CD4-positive, alpha-beta T cell (primary cell): ENCODE measurements around the gene DVL2. TPM values are rescaled to one million over a fixed set of nuclear protein-coding genes. Genes with fewer than 3 reads are reported as not detected.

Experiments used
- ATAC-seq: fragments of 200-7000 bp; cut with Tn5 transposase; one replicate; pipeline ENCODE4 v1.10.0; 2022; ENCODE audit warnings: mild to moderate bottlenecking; ENCODE audit not compliant: poor library complexity
- CTCF ChIA-PET: fragments of 350-600 bp; sonication (Branson Sonifier 250); formaldehyde crosslinking; loops from one replicate; lab custom pipeline; 2021; ENCODE audit warnings: antibody characterized with exemption, inconsistent platforms; lab: Charles Lee
- POLR2A ChIA-PET: fragments of 350-600 bp; sonication (Branson Sonifier 250); formaldehyde crosslinking; loops from one replicate; lab custom pipeline; 2021; ENCODE audit warnings: antibody characterized with exemption, inconsistent platforms; lab: Charles Lee
- DNase-seq, 14 experiments: peaks; one replicate each; pipeline ENCODE4 v3.0.0-alpha.2; 2013 to 2020; ENCODE audit warnings: mixed read lengths in 2 of 14
- H3K27ac ChIP-seq, 2 donors: one replicate each; pipeline versions ENCODE4 v1.5.1 to v1.7.0; 2013; ENCODE audit warnings: low read length in 2 of 2, low read depth in 1 of 2, mild to moderate bottlenecking in 1 of 2
- H3K27me3 ChIP-seq, 2 experiments: 1 replicate in 1 of 2; 2 replicates in 1 of 2; pipeline versions ENCODE4 v1.6.1 to v1.7.0; 2013; ENCODE audit warnings: low read length in 2 of 2, control low read depth in 1 of 2, mild to moderate bottlenecking in 1 of 2, moderate library complexity in 1 of 2; ENCODE audit not compliant: insufficient read depth in 2 of 2, control insufficient read depth in 1 of 2
- H3K36me3 ChIP-seq: one replicate; pipeline ENCODE4 v1.6.1; 2013; ENCODE audit warnings: low read length, control low read depth; ENCODE audit not compliant: insufficient read depth
- H3K4me1 ChIP-seq: one replicate; pipeline ENCODE4 v1.6.1; 2013; ENCODE audit warnings: low read length, control low read depth; ENCODE audit not compliant: insufficient read depth
- H3K4me3 ChIP-seq: one replicate; pipeline ENCODE4 v1.5.1; 2013; ENCODE audit warnings: mild to moderate bottlenecking, low read length, moderate library complexity
- H3K9me3 ChIP-seq, 2 experiments: 1 replicate in 1 of 2; 2 replicates in 1 of 2; pipeline versions ENCODE4 v1.6.1 to v1.7.0; 2013; ENCODE audit warnings: low read length in 2 of 2, mild to moderate bottlenecking in 2 of 2, control low read depth in 1 of 2, moderate library complexity in 1 of 2; ENCODE audit not compliant: control insufficient read depth in 1 of 2, insufficient read depth in 1 of 2
- H3K27ac Mint-ChIP-seq: one replicate; pipeline ENCODE4 v1.8.0; 2020; ENCODE audit warnings: mixed read lengths
- H3K27me3 Mint-ChIP-seq: one replicate; pipeline ENCODE4 v1.8.0; 2021; ENCODE audit warnings: mixed read lengths
- H3K36me3 Mint-ChIP-seq: one replicate; pipeline ENCODE4 v1.8.0; 2021; ENCODE audit warnings: low read depth, mixed read lengths
- H3K4me1 Mint-ChIP-seq: one replicate; pipeline ENCODE4 v1.8.0; 2021; ENCODE audit warnings: low read depth, mixed read lengths
- H3K4me3 Mint-ChIP-seq: one replicate; pipeline ENCODE4 v1.8.0; 2020; ENCODE audit warnings: mild to moderate bottlenecking, mixed read lengths
- H3K9me3 Mint-ChIP-seq: one replicate; pipeline ENCODE4 v1.8.0; 2020; ENCODE audit warnings: mixed read lengths
- CTCF ChIP-seq: fragments of 200-600 bp; IDR thresholded peaks from one replicate; pipeline ENCODE4 v1.8.0; 2022; ENCODE audit warnings: antibody characterized with exemption, mild to moderate bottlenecking
- intact Hi-C, 2 experiments: fragments of 100-400 bp; cut with DNase I in 1 of 2; cut with micrococcal nuclease in 1 of 2; formaldehyde crosslinking; loops; one replicate each; pipeline versions ENCODE4 v1.15.1 to v1.9.0; 2023 to 2025; cut with DNase I, micrococcal nuclease
- microRNA-seq: library from miRNA; unstranded; fragments of <30 nt; microRNA quantifications from one replicate; pipeline ENCODE4 v1.2.0, GENCODE V29; 2021; ENCODE audit warnings: borderline microRNAs expressed, borderline replicate concordance
- total RNA-seq, 174 experiments: library from RNA in 2 of 174; stranded (reverse) in 2 of 174; gene quantifications; one replicate each; pipeline ENCODE4 v1.2.3 and lab custom pipeline; 2021 to 2026

Gene DVL2
- total RNA-seq, 2 experiments from 2014 or later = 40.9 to 41.3 TPM

GRCh38 chr17:7176841-7177190 is 57.5 kb downstream of the DVL2 start:
- Mint-ChIP-seq H3K4me1 (peaks cover 14% of the 10 kb centered on the region), H3K27ac (no peak overlapping the region), H3K27me3 (no peaks in the 10 kb centered on the region), H3K9me3 (no peaks in the 10 kb centered on the region), H3K4me3 (no peak overlapping the region), H3K36me3 (no peaks in the 10 kb centered on the region)
- Histone ChIP-seq H3K36me3 (no peaks in the 10 kb centered on the region), H3K27me3 (peaks cover 8 to 29% of the 10 kb centered on the region in 2 experiments), H3K4me3 (no peak overlapping the region), H3K27ac (no peak overlapping the region), H3K4me1 (peaks cover 30% of the 10 kb centered on the region), H3K9me3 (no peaks in the 10 kb centered on the region)
- DNase-seq = no peak
- TF ChIP-seq CTCF = no peak
- POLR2A ChIA-PET = interaction anchor here (0.7 to 1.4 kb wide), 4 partner anchors 9 to 510 kb away, joined by 3 to 5 read pairs (median 4); partner anchors contain the start of genes SLC16A13 and TP53
- intact Hi-C loops = loop anchor here (1.0 to 2.0 kb wide), 2 partner anchors 125 to 130 kb away; no protein-coding TSS in a partner anchor
- no peak for ATAC-seq
- CTCF ChIA-PET = interaction anchor here (1.0 to 1.5 kb wide), 17 partner anchors 11 to 160 kb away, joined by 3 to 12 read pairs (median 4); partner anchors contain the start of genes ACAP1, SLC16A11 and SLC16A13

- Mint-ChIP-seq H3K27me3 (no peaks in the 10 kb centered on the region), H3K36me3 (no peaks in the 10 kb centered on the region), H3K9me3 (no peaks in the 10 kb centered on the region), H3K4me1 (peaks cover 14% of the 10 kb centered on the region), H3K4me3 (no peak overlapping the region), H3K27ac (no peak overlapping the region)
- Histone ChIP-seq H3K4me3 (no peak overlapping the region), H3K36me3 (no peaks in the 10 kb centered on the region), H3K4me1 (peaks cover 30% of the 10 kb centered on the region), H3K27ac (no peak overlapping the region), H3K27me3 (peaks cover 8 to 29% of the 10 kb centered on the region in 2 experiments), H3K9me3 (no peaks in the 10 kb centered on the region)
- ATAC-seq = no peak
- intact Hi-C loops = loop anchor here in 1 of 2 experiments (2.0 kb wide), 1 partner anchor 129 kb away; no protein-coding TSS in a partner anchor
- CTCF ChIA-PET = interaction anchor here (1.4 to 1.5 kb wide), 2 partner anchors 39 to 45 kb away, joined by 7 to 8 read pairs; no protein-coding TSS in a partner anchor
- TF ChIP-seq CTCF = no peak
- POLR2A ChIA-PET = no interaction called here
- no peak for DNase-seq
Observed at GRCh38 chr17:7176107-7176840, 58.0 kb downstream of the DVL2 start.

Small RNA genes within 50 kb of the gene (microRNA-seq; reads per million reads assigned to microRNA genes)
- 631 reads per million, percentile 82 among the genes with 10 or more reads in this experiment for gene MIR324

Other genes with a start within 250 kb of the DVL2 start
- gene ALOX12, start 238.5 kb downstream of the DVL2 start, total RNA-seq = not detected
- 10 to 100 TPM; 96.8 to 98.9 TPM for gene RNASEK, start 221.9 kb downstream of the DVL2 start, total RNA-seq
- gene BCL6B, start 211.5 kb downstream of the DVL2 start, total RNA-seq = not detected
- gene SLC16A13, start 198.5 kb downstream of the DVL2 start, total RNA-seq = 1 to 10 TPM; 2.3 to 2.4 TPM
- gene SLC16A11, start 190.4 kb downstream of the DVL2 start, total RNA-seq = 1 to 10 TPM; 1.1 to 1.4 TPM
- under 1 TPM; 0.59 to 0.96 TPM for gene CLEC10A, start 154.3 kb downstream of the DVL2 start, total RNA-seq
- under 1 TPM; 0.20 to 0.36 TPM for gene ASGR2, start 119.7 kb downstream of the DVL2 start, total RNA-seq
- gene ASGR1, start 55.1 kb downstream of the DVL2 start, total RNA-seq = under 1 TPM; 0.64 to 0.85 TPM
- 10 to 100 TPM; 10.2 to 11.0 TPM for gene DLG4, start 14.7 kb downstream of the DVL2 start, total RNA-seq
- 100 to 1,000 TPM; 237 to 257 TPM for gene ACADVL, start 14.6 kb downstream of the DVL2 start, total RNA-seq
- 1 to 10 TPM; 4.5 to 5.1 TPM for gene PHF23, start 4.9 kb upstream of the DVL2 start, total RNA-seq
- gene GABARAP, start 7.9 kb upstream of the DVL2 start, total RNA-seq = 100 to 1,000 TPM; 182 to 195 TPM
- 10 to 100 TPM; 79.3 to 80.7 TPM for gene CTDNEP1, start 17.2 kb upstream of the DVL2 start, total RNA-seq
- gene ELP5, start 17.7 kb upstream of the DVL2 start, total RNA-seq = 10 to 100 TPM; 20.1 to 21.3 TPM
- 1 to 10 TPM; 1.1 to 1.2 TPM for gene CLDN7, start 28.0 kb upstream of the DVL2 start, total RNA-seq
- gene SLC2A4, start 47.2 kb upstream of the DVL2 start, total RNA-seq = not detected
- gene YBX2, start 60.1 kb upstream of the DVL2 start, total RNA-seq = under 1 TPM in 1 of 2 experiments, not detected in 1; 0.56 TPM
- gene EIF5A, start 73.1 kb upstream of the DVL2 start, total RNA-seq = 100 to 1,000 TPM; 471 to 480 TPM
- 100 to 1,000 TPM; 122 to 140 TPM for gene GPS2, start 80.8 kb upstream of the DVL2 start, total RNA-seq
- 10 to 100 TPM; 29.0 to 30.8 TPM for gene NEURL4, start 94.8 kb upstream of the DVL2 start, total RNA-seq
- gene ACAP1, start 102.0 kb upstream of the DVL2 start, total RNA-seq = 100 to 1,000 TPM; 565 to 575 TPM
- 1 to 10 TPM; 1.3 to 1.6 TPM for gene KCTD11, start 117.6 kb upstream of the DVL2 start, total RNA-seq
- not detected for gene TMEM95, start 120.6 kb upstream of the DVL2 start, total RNA-seq
- gene TNK1, start 146.6 kb upstream of the DVL2 start, total RNA-seq = 10 to 100 TPM; 11.0 to 12.4 TPM
- gene PLSCR3, start 160.0 kb upstream of the DVL2 start, total RNA-seq = 10 to 100 TPM; 66.3 to 70.3 TPM
- gene TMEM256, start 169.6 kb upstream of the DVL2 start, total RNA-seq = 10 to 100 TPM; 29.0 to 29.4 TPM
- 1 to 10 TPM; 7.6 to 8.4 TPM for gene NLGN2, start 173.3 kb upstream of the DVL2 start, total RNA-seq
- not detected for gene SPEM1, start 185.8 kb upstream of the DVL2 start, total RNA-seq
- not detected for gene SPEM2, start 191.1 kb upstream of the DVL2 start, total RNA-seq
- not detected for gene SPEM3, start 194.3 kb upstream of the DVL2 start, total RNA-seq
- 1 to 10 TPM; 6.8 to 7.1 TPM for gene TMEM102, start 200.9 kb upstream of the DVL2 start, total RNA-seq
- 1 to 10 TPM; 1.5 to 1.7 TPM for gene FGF11, start 205.0 kb upstream of the DVL2 start, total RNA-seq
- gene CHRNB1, start 210.5 kb upstream of the DVL2 start, total RNA-seq = 1 to 10 TPM; 1.6 to 2.2 TPM
- 10 to 100 TPM; 55.1 to 55.6 TPM for gene ZBTB4, start 245.1 kb upstream of the DVL2 start, total RNA-seq
- under 1 TPM in 1 of 2 experiments, not detected in 1; 0.17 TPM for gene SLC35G6, start 246.9 kb upstream of the DVL2 start, total RNA-seq
- gene POLR2A, start 249.8 kb upstream of the DVL2 start, total RNA-seq = 100 to 1,000 TPM; 491 to 501 TPM